Common myeloid progenitor, CD34-positive (primary cell): ENCODE data around the gene VWA5A.

Experiments
- CTCF ChIA-PET: fragments of 350-600 bp; sonication (Branson Sonifier 250); formaldehyde crosslinking; loops from one replicate; lab custom pipeline; 2021; ENCODE audit warnings: antibody characterized with exemption; lab: Charles Lee
- POLR2A ChIA-PET: fragments of 350-600 bp; sonication (Branson Sonifier 250); formaldehyde crosslinking; loops from one replicate; lab custom pipeline; 2021; ENCODE audit warnings: antibody characterized with exemption; lab: Charles Lee
- DNase-seq, 3 donors: peaks; one replicate each; pipeline versions ENCODE4 v3.0.0 to v3.0.0-alpha.2; 2013
- H3K27ac ChIP-seq, 2 experiments: 1 replicate in 1 of 2; 2 replicates in 1 of 2; pipeline ENCODE4 v1.7.0; 2013; ENCODE audit warnings: inconsistent platforms in 2 of 2, low read length in 2 of 2, mild to moderate bottlenecking in 2 of 2, low read depth in 1 of 2, moderate library complexity in 1 of 2; ENCODE audit not compliant: severe bottlenecking in 2 of 2, insufficient read depth in 1 of 2, poor library complexity in 1 of 2
- H3K27me3 ChIP-seq, 5 experiments: replicated peaks in 2 of 5; 1 replicate in 3 of 5; 2 replicates in 2 of 5; pipeline versions ENCODE4 v1.6.1 to v1.7.0; 2013; ENCODE audit warnings: low read length in 4 of 5, mild to moderate bottlenecking in 2 of 5, moderate library complexity in 2 of 5, inconsistent platforms in 1 of 5; ENCODE audit not compliant: insufficient read depth in 5 of 5, control insufficient read depth in 4 of 5
- H3K36me3 ChIP-seq, 4 experiments: 1 replicate in 2 of 4; 2 replicates in 2 of 4; pipeline versions ENCODE4 v1.6.1 to v1.7.0; 2013; ENCODE audit warnings: low read length in 3 of 4, control low read depth in 1 of 4, mild to moderate bottlenecking in 1 of 4; ENCODE audit not compliant: control insufficient read depth in 4 of 4, insufficient read depth in 4 of 4
- H3K4me1 ChIP-seq, 4 experiments: 1 replicate in 3 of 4; 2 replicates in 1 of 4; pipeline versions ENCODE4 v1.6.1 to v1.7.1; 2013; ENCODE audit warnings: low read length in 3 of 4, mild to moderate bottlenecking in 3 of 4, control low read depth in 1 of 4, inconsistent platforms in 1 of 4, moderate library complexity in 1 of 4; ENCODE audit not compliant: control insufficient read depth in 4 of 4, insufficient read depth in 4 of 4; ENCODE audit errors: control extremely low read depth in 1 of 4
- H3K4me3 ChIP-seq, 7 experiments: 1 replicate in 4 of 7; 2 replicates in 3 of 7; pipeline versions ENCODE4 v1.5.1 to v1.7.0; 2013; ENCODE audit warnings: mild to moderate bottlenecking in 7 of 7, low read length in 6 of 7, moderate library complexity in 6 of 7, inconsistent platforms in 2 of 7, low read depth in 2 of 7, control low read depth in 1 of 7; ENCODE audit not compliant: insufficient read depth in 4 of 7, control insufficient read depth in 1 of 7; ENCODE audit errors: extremely low read depth in 1 of 7
- H3K9me3 ChIP-seq, 5 experiments: 1 replicate in 4 of 5; 2 replicates in 1 of 5; pipeline versions ENCODE4 v1.6.1 to v1.7.1; 2013; ENCODE audit warnings: low read length in 4 of 5, mild to moderate bottlenecking in 2 of 5, inconsistent platforms in 1 of 5, low read depth in 1 of 5, moderate library complexity in 1 of 5; ENCODE audit not compliant: control insufficient read depth in 4 of 5, insufficient read depth in 2 of 5; ENCODE audit errors: control extremely low read depth in 1 of 5
- WGBS: methylation state at CpG from one replicate; pipeline ENCODE4 v1.1.5; 2013; ENCODE audit not compliant: insufficient coverage; 5-methylcytosine and 5-hydroxymethylcytosine counted together

Gene VWA5A

GRCh38 chr11:124194293-124195188, 79.3 kb downstream of the VWA5A start:
- H3K9me3 ChIP-seq = peaks cover 0 to 2% (median 0%) of the 10 kb centered on the region in 5 experiments
- H3K27me3 ChIP-seq = no peaks in the 10 kb centered on the region
- ChIA-PET CTCF (interaction anchor here (0.7 to 2.6 kb wide), 9 partner anchors 13 to 125 kb away, joined by 3 to 24 read pairs (median 4); no protein-coding TSS in a partner anchor), POLR2A (no interaction called here)
- H3K4me1 ChIP-seq = peaks cover 0 to 10% (median 2%) of the 10 kb centered on the region in 4 experiments
- DNase-seq = no peak
- 100% methylated on average over 3 of the region's 6 CpGs for WGBS
- H3K4me3 ChIP-seq = no peak overlapping the region
- H3K36me3 ChIP-seq = no peaks in the 10 kb centered on the region
- H3K27ac ChIP-seq = no peak overlapping the region

- Histone ChIP-seq H3K36me3 (no peaks in the 10 kb centered on the region), H3K27me3 (no peaks in the 10 kb centered on the region)
- POLR2A ChIA-PET = no interaction called here
Measured at GRCh38 chr11:124195189-124195734, 80.0 kb downstream of the VWA5A start.

More at GRCh38 chr11:124195189-124195734, 80.0 kb downstream of the VWA5A start:
- 30% methylated on average over 2 of the region's 4 CpGs for WGBS
- Histone ChIP-seq H3K27ac (no peak overlapping the region), H3K4me1 (peaks cover 0 to 9% (median 2%) of the 10 kb centered on the region in 4 experiments), H3K4me3 (no peak overlapping the region), H3K9me3 (peaks cover 0 to 2% (median 0%) of the 10 kb centered on the region in 5 experiments)
- peak; percentile 48 to 79 (median 67) for DNase-seq
- CTCF ChIA-PET = interaction anchor here (0.7 to 2.6 kb wide), 7 partner anchors 12 to 124 kb away, joined by 3 to 24 read pairs (median 4); no protein-coding TSS in a partner anchor
